K562 (cell line): ENCODE measurements around the gene IRF2. TPM values are rescaled to one million over a fixed set of nuclear protein-coding genes. Genes with fewer than 3 reads are reported as not detected.
A peak's percentile ranks its signal among the peaks of the same experiment; 100 is the strongest.

Source experiments
- ATF3 ChIP-seq, 2 experiments: fragments of 450-650 bp in 1 of 2; sonication (generic) in 1 of 2; formaldehyde crosslinking in 1 of 2; IDR thresholded peaks in 1 of 2; conservative IDR thresholded peaks in 1 of 2; 2 replicates each; pipeline versions ENCODE4 v1.6.1 to v1.8.1; 2016 to 2023; ENCODE audit warnings: mild to moderate bottlenecking in 2 of 2, moderate library complexity in 2 of 2, inconsistent platforms in 1 of 2, missing genetic modification reagents in 1 of 2
- CBX1 ChIP-seq: sonication (generic); IDR thresholded peaks from 2 replicates; pipeline ENCODE4 v1.6.1; 2016; ENCODE audit warnings: antibody characterized with exemption, low read depth, mild to moderate bottlenecking
- CREB3 ChIP-seq: fragments of 450-650 bp; conservative IDR thresholded peaks from 2 replicates; pipeline ENCODE4 v1.6.1; 2016; ENCODE audit warnings: missing genetic modification characterization, low read depth, mild to moderate bottlenecking, missing compliant biosample characterization, moderate library complexity
- GATAD2A ChIP-seq: fragments of 450-650 bp; IDR thresholded peaks from 2 replicates; pipeline ENCODE4 v1.6.1; 2017
- HCFC1 ChIP-seq: IDR thresholded peaks from 2 replicates; pipeline ENCODE4 v1.6.1; 2012; ENCODE audit warnings: low read depth, low read length, improper control_type of control experiment
- HMG20A ChIP-seq: fragments of 450-650 bp; formaldehyde crosslinking; conservative IDR thresholded peaks from 2 replicates; pipeline ENCODE4 v1.4.0; 2020; ENCODE audit warnings: mild to moderate bottlenecking, mixed read lengths
- KLF16 ChIP-seq: IDR thresholded peaks from 2 replicates; pipeline ENCODE4 v1.6.1; 2016; ENCODE audit warnings: antibody characterized with exemption
- MAFG ChIP-seq: fragments of 450-650 bp; conservative IDR thresholded peaks from 2 replicates; pipeline ENCODE4 v1.6.1; 2016; ENCODE audit warnings: missing genetic modification characterization, missing compliant biosample characterization
- MTF1 ChIP-seq: fragments of 250-450 bp; sonication (Bioruptor Pico); IDR thresholded peaks from 2 replicates; pipeline ENCODE4 v1.9.0; 2021; ENCODE audit warnings: moderate library complexity, mild to moderate bottlenecking, inconsistent platforms, borderline replicate concordance
- NCOA1 ChIP-seq: fragments of 450-650 bp; IDR thresholded peaks from 2 replicates; pipeline ENCODE4 v1.6.1; 2016; ENCODE audit warnings: low read depth
- NEUROD1 ChIP-seq: fragments of 150-350 bp; IDR thresholded peaks from 2 replicates; pipeline ENCODE4 v1.6.1; 2014; ENCODE audit warnings: borderline replicate concordance, low read length, low read depth; ENCODE audit not compliant: partially characterized antibody
- SMARCB1 ChIP-seq: IDR thresholded peaks from 2 replicates; pipeline ENCODE4 v1.6.1; 2011; ENCODE audit warnings: improper control_type of control experiment, low read depth; ENCODE audit not compliant: insufficient read length
- SMARCC2 ChIP-seq: fragments of 450-650 bp; IDR thresholded peaks from 2 replicates; pipeline ENCODE4 v1.6.1; 2017; ENCODE audit warnings: antibody characterized with exemption, moderate library complexity, mild to moderate bottlenecking, low read depth
- SNIP1 ChIP-seq: fragments of 450-650 bp; IDR thresholded peaks from 2 replicates; pipeline ENCODE4 v1.7.1; 2017; ENCODE audit warnings: low read depth, mild to moderate bottlenecking
- TGIF2 ChIP-seq: sonication (generic); formaldehyde crosslinking; IDR thresholded peaks from 2 replicates; pipeline ENCODE4 v1.8.1; 2022; ENCODE audit warnings: mild to moderate bottlenecking, missing genetic modification reagents, moderate library complexity
- XRCC3 ChIP-seq: fragments of 450-650 bp; IDR thresholded peaks from 2 replicates; pipeline ENCODE4 v1.6.1; 2017; ENCODE audit warnings: mild to moderate bottlenecking, moderate library complexity
- YBX1 ChIP-seq: fragments of 450-650 bp; IDR thresholded peaks from 2 replicates; pipeline ENCODE4 v1.7.1; 2016; ENCODE audit warnings: mild to moderate bottlenecking
- ZBTB11 ChIP-seq, 3 experiments: fragments of 200-800 bp in 1 of 3; fragments of 250-450 bp in 1 of 3; fragments of 450-650 bp in 1 of 3; sonication (Bioruptor Pico) in 1 of 3; sonication (Bioruptor generic) in 1 of 3; formaldehyde crosslinking in 1 of 3; IDR thresholded peaks; 2 replicates each; pipeline versions ENCODE4 v1.6.1 to v1.8.0; 2016 to 2022; ENCODE audit warnings: mild to moderate bottlenecking in 2 of 3, missing genetic modification characterization in 2 of 3, missing compliant biosample characterization in 1 of 3, moderate library complexity in 1 of 3
- ZBTB17 ChIP-seq: fragments of 450-650 bp; formaldehyde crosslinking; IDR thresholded peaks from 2 replicates; pipeline ENCODE4 v1.4.0; 2020; ENCODE audit warnings: mild to moderate bottlenecking
- ZBTB26 ChIP-seq: fragments of 450-650 bp; formaldehyde crosslinking; IDR thresholded peaks from 2 replicates; pipeline ENCODE4 v1.4.0; 2022; ENCODE audit warnings: missing genetic modification characterization
- ZBTB7A ChIP-seq: IDR thresholded peaks from 2 replicates; pipeline ENCODE4 v1.6.1; 2011; ENCODE audit warnings: low read depth, mild to moderate bottlenecking, low read length, moderate library complexity, borderline replicate concordance; ENCODE audit not compliant: control insufficient read depth
- ZNF12 ChIP-seq: sonication (generic); formaldehyde crosslinking; IDR thresholded peaks from 2 replicates; pipeline ENCODE4 v1.4.0; 2020; ENCODE audit warnings: mild to moderate bottlenecking, missing genetic modification reagents
- ZNF444 ChIP-seq: fragments of 250-450 bp; sonication (Bioruptor Pico); IDR thresholded peaks from 2 replicates; pipeline ENCODE4 v1.4.0; 2020; ENCODE audit warnings: mild to moderate bottlenecking, moderate library complexity
- ZNF778 ChIP-seq: fragments of 450-650 bp; formaldehyde crosslinking; IDR thresholded peaks from 2 replicates; pipeline ENCODE4 v1.4.0; 2020; ENCODE audit warnings: mild to moderate bottlenecking, moderate library complexity
- ZSCAN29 ChIP-seq: fragments of 450-650 bp; IDR thresholded peaks from 2 replicates; pipeline ENCODE4 v1.6.1; 2017
- polyA plus RNA-seq, 8 experiments: library from polyadenylated mRNA; depleted of rRNA in 4 of 8; stranded (reverse) in 5 of 8; unstranded in 3 of 8; fragments of >200 nt; fragmentation: Nextera tagmentation in 2 of 8; fragmentation: Illumina TruSeq in 1 of 8; extraction: Ambion mirVana in 2 of 8; extraction: Trizol in 1 of 8; gene quantifications; 2 replicates each; pipeline versions ENCODE4 v1.2.1 to v1.2.3, GENCODE V29; 2011 to 2014; ENCODE audit warnings: inconsistent platforms in 1 of 8, missing spikeins in 1 of 8
- total RNA-seq, 7 experiments: library from RNA; depleted of rRNA in 6 of 7; stranded (reverse); fragments of >200 nt in 6 of 7; fragmentation: Illumina TruSeq in 2 of 7; extraction: Trizol in 2 of 7; gene quantifications; 2 replicates each; pipeline versions ENCODE4 v1.2.1 to v1.2.3, GENCODE V29; 2011 to 2021; ENCODE audit warnings: low replicate concordance in 1 of 7

The IRF2 gene
- total and polyA plus RNA-seq, 9 of the 15 experiments (the other 6 are each of a cell fraction or from before 2014, with no cell fraction given) = 7.1 to 17.1 (median 11.3) TPM

GRCh38 chr4:184451726-184452125 lies 22.6 kb downstream of the IRF2 start (continued):
- TF ChIP-seq CBX1 (no peak), ZBTB26 (CRISPR knock-in tag) (no peak), ZSCAN29 (no peak), TGIF2 (CRISPR knock-in tag) (no peak), ZBTB11 (CRISPR knock-in tag; IDR thresholded peaks at IDR 0.05) (no peak), SMARCB1 (no peak), XRCC3 (no peak), YBX1 (no peak), ZBTB17 (CRISPR knock-in tag) (no peak), ZNF444 (CRISPR knock-in tag) (no peak), ZNF778 (CRISPR knock-in tag) (no peak), NEUROD1 (no peak), CREB3 (no peak), GATAD2A (no peak), HMG20A (CRISPR knock-in tag) (no peak), MAFG (no peak; the same call in 1 of the 2 replicates), HCFC1 (no peak), ZNF12 (CRISPR knock-in tag) (no peak), ATF3 (IDR thresholded peaks at IDR 0.05) (no peak), ATF3 (CRISPR knock-in tag; conservative IDR thresholded peaks at IDR 0.05) (no peak), KLF16 (peak; percentile 87), SNIP1 (no peak), ZBTB7A (no peak), NCOA1 (peak; percentile 77), MTF1 (no peak), SMARCC2 (peak; percentile 71; the same call in 1 of the 2 replicates)
